ENCODE results near the gene SHBG.
"Not testable (repeated sequence)": the region's sequence is repeated elsewhere in the genome, so short reads cannot be mapped to it uniquely, and the experiment has no call there.

The SHBG gene, protein sequence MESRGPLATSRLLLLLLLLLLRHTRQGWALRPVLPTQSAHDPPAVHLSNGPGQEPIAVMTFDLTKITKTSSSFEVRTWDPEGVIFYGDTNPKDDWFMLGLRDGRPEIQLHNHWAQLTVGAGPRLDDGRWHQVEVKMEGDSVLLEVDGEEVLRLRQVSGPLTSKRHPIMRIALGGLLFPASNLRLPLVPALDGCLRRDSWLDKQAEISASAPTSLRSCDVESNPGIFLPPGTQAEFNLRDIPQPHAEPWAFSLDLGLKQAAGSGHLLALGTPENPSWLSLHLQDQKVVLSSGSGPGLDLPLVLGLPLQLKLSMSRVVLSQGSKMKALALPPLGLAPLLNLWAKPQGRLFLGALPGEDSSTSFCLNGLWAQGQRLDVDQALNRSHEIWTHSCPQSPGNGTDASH
- 0 to 0.04 reads per million in 2 donors for total RNA-seq

DNA sequence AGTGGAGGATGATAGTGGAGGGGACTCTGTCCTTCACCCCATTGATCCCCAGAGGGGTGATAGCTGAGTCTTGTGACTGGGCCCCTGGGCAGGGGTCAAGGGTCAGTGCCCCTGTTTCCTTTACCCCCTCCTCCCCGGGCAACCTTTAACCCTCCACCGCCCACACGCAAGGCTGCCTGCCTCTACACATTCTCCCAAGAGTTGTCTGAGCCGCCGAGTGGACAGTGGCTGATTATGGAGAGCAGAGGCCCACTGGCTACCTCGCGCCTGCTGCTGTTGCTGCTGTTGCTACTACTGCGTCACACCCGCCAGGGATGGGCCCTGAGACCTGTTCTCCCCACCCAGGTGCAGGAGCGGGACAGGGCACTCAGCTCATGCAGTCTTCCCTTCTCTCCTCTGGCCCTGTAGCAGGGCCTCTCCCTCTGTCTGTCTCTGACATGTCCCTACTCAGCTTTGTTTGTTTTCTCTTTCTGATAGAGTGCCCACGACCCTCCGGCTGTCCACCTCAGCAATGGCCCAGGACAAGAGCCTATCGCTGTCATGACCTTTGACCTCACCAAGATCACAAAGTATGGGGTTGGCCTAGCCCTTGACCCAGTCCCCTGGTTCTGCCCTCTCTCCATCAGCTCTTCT lies at the start of gene SHBG:
SHBG (plus strand) TSS at position 197 of the 633 bp plus-strand sequence; CDS start at position 235, 38 bp downstream.
- DNase-seq = no peak

DNA sequence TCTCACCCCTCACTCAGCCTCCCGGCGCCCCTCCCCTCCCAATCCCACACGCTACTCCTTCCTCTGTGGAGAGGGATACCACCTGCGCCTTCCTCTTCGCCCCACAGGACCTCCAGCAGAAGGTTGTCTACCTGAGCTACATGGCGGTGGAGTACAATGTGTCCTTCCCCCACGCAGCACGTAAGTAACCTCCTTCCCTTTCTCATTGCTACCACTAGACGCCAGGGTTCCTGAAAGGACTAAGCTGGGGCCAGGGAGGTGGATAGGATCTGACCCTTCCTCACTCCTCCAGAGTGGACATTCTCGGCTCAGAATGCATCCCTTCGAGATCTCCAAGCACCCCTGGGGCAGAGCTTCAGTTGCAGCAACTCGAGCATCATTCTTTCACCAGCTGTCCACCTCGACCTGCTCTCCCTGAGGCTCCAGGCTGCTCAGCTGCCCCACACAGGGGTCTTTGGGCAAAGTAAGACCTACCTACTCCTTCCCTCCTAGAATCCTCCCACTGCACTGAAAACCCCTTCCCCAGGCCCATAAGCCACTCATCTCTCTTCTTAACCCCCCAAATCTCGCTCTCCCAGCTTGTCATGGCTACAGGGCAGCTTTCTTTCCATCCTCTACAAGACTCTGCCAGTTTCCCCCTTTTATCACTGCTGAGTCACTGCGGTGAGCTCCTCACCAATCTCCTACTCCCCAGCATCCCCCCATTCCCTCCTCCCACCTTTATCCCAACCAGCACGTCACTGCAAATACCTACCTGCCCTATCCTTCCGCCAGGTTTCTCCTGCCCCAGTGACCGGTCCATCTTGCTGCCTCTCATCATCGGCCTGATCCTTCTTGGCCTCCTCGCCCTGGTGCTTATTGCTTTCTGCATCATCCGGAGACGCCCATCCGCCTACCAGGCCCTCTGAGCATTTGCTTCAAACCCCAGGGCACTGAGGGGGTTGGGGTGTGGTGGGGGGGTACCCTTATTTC lies 49.0 kb upstream of the SHBG start:
- DNase-seq = no peak

DNA sequence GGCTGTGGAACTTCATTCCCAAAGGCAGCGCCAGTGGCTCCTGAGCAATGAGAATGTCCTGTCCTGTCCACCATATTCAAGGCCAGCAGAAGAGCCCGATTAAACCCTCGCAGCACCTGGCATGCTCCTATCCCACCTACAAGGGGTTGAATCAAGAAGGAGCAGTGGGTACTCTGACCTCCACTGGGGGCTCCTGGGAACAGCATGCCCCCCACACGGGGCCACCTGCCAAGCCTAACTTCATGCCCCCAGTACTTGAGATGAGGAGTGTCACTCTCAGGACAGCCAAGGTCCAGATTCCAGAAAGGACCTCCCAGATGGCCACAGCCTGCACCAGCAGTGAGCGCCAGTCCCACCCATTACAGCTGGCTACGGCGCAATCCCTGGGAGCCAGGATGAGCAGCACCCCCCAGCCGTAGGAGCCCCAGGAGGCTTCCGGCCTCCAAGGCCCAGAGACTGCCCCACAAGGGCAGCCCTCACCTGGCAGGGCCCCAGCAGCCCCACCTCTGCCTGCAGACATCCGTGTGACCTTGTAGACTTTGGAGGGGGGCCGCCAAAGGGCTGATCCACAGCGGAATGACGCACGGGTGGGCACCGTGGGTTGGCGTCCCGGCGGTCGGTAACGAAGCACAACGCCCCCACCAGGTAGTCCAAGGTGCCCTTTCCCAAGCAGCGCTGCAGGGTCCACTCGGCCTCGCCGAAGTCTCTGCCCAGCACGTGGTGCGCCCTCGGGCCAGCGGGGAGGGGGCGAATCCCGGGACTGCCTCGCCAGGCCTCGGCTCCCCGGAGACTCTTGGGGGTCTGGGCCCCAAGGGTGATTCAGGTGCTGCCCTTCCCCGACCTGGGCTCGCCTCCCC lies 47.3 kb upstream of the SHBG start:
- DNase-seq = no peak

DNA sequence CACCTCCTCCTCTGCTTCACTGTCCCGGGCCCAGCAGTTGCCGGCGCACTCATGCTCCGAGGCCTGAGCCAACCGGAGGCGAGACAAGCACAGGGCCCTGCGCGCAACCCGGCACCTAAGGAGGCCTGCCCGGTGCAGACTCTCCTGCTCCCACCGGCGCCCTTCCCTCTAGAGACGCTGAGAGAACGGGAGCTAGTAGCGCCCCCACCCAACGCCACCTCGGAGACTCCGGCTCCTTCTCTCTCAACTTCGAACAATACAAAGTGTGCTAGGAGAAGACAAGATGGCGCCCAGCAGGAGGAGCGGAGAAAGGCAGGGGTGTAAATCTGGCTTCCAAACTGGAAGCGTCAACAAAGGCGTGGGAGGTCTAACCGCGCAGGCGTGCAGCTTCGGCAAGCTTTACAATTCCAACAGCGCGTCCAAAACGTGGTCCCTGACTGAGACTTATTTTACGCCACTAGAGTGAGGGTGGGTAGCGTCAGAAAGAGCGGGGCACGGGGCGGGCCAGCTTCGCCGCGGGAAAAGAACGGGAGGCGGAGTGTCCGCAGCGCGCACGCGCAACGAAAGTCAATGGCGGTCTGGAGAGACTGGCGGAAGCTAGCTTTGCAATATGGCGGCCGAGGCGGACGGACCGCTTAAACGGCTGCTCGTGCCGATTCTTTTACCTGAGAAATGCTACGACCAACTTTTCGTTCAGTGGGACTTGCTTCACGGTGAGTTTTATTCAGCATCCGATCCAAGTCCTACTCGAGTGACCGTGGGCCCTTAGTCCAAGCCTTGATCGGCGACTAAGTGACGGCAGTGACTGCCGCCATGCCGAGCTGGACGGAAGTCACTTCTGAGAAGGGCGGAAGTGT lies 46.5 kb upstream of the SHBG start, which contains the start of gene MPDU1:
MPDU1 (plus strand) TSS at position 600 of the 857 bp plus-strand sequence; CDS start at position 611, 11 bp downstream.
- DNase-seq = peak; percentile 88

DNA sequence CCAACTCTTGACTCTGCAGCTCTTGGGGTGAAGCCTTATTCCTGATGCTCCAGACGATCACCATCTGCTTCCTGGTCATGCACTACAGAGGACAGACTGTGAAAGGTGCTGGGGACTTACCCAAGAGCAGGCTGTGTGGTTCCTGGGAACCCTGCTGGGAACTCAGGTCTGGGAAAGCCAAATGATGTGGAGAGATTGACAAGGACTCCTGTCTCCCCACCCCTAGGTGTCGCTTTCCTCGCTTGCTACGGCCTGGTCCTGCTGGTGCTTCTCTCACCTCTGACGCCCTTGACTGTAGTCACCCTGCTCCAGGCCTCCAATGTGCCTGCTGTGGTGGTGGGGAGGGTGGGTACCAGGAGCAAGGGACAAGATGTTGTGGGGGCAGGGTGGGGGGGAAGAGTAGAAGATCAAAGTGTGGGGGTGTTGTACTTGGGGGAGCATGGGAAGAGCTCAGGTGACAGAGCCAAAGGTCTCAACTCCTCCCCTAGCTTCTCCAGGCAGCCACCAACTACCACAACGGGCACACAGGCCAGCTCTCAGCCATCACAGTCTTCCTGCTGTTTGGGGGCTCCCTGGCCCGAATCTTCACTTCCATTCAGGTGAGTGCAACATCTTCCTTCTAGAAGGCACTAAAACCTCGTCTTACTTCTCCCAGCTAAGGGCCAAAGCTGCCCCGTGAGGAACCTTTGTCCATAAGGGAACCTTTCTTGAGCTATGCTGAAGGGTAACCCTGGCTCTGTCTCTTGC lies 43.1 kb upstream of the SHBG start:
- DNase-seq = no peak

DNA sequence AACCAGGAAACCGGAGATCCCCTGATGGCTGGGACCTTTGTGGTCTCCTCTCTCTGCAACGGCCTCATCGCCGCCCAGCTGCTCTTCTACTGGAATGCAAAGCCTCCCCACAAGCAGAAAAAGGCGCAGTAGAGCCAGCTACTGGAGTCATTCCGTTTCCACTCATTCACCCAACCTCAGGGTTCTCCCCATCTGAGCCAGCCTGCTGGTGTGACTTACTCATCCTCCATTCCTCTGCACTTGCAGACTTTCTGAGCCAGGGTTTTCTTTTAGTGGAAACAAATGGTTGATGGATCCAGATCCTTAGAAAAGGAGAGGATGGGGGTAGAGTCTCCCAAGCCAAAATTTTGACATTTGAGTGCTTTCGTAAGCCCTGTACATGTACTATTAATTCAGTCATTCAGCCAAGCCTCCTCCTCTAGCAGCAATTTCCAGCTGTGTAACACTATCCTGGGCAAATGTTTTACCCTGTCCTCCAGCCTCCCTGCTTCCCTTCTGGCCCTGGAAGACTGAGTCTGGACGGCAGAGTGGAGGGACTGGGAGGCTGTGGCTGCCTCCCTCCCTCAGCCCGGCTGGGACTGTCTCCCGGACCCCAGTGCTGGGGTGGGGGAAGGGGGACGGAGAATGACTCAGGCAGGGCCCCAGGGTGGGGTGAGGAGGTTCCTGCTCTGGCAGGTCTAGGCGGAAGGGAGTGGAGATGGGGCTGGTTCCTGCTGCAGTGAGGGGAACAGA lies 42.3 kb upstream of the SHBG start:
- DNase-seq = no peak

DNA sequence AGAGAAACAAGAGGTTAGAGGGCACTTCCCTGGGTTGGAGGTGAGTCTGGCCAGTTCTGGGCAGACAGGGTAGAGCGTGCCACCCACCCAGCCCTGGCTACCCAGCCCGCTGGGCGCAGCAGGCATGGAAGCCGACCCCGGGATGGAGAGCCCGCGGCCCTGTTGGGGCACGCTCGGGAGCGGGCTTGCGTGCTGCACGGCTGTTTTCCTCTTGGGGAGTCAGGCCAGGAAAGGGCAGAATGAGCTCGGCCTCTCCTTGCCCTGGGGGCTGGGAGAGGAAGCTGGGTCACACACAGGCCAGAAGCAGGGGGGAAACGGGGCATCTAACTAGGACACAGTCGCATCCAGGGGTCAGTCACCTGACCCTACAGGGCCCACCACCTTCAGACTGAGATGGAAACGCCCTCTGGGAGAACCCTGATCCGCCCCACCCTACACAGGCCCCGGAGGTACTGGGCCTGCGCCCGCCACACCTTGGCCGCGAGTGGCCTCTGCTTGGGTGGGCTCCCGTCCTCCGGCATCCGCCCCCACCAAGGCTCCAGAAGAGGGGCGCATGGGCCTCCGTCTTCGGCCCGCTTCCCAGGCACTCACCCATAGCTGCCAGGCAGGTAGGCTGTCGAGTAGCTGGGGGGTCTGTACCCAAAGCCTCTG lies 41.3 kb upstream of the SHBG start:
- no peak for DNase-seq

DNA sequence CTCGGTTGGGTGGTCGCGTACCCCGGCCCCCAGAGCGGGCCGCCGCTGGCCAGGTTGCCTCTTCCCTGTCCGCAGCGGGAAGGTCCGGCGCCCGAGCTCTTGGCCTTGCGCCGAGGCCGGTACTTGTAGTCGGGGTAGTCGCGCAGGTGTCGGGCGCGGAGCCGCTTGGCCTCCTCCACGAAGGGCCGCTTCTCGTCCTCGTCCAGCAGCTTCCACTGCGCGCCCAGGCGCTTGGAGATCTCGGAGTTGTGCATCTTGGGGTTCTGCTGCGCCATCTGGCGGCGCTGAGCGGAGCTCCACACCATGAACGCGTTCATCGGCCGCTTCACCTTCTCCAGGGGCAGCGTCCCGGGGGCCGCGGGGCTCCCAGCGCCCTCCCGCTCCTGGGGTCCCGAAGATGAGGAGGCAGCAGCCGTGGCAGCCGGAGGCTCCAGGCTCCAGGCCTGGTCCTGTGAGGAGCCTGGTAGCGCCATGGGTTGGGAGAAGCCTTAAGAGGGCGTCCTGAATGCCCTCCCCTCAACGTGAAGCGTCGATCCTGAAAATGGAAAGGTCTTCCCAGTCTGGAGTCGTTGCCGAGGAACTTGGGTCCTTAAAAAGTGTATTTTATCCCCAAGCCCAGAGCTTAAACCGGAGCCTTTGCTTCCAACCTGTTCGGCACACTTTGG lies 40.6 kb upstream of the SHBG start:
- peak; percentile 24 for DNase-seq

DNA sequence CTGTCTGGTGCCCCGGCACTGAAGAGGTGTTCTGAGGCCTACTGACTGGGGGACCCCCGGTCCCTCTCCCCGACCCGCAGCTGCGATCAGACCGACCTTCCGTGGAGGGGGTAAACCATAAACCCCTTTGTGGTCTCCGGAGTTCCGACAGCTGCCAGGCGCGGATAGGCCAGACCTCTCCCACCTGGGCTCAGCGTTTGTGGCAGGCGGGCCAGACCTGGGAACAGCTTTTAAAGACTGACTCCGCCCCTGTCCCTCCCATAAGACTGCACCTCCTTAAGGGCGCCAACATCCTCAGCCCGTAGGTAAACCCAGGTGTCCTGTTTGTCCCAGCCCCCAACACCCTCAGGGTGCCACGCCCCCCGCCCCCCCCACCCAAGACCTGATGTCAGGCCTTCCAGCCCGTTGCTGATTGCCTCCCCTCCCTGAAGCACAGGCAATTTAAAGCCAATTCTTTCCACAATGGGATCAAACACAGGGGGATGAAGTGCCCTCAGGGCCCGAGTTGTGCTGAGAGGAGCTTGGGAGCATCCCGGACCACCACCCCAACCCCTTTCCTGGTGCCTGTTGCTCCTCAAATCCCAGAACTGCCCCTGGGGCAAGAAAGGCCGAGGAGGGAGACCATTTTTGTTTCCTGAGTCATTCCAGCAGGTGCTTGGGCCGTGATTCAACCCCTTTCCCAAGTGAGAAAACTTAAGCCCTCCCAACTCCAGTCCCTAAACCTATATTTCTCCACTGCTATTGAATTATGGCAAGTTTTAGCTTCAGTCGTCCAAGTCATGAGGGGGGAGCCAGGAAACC lies 39.8 kb upstream of the SHBG start, which contains the start of gene SOX15:
SOX15 (minus strand) TSS at position 204 of the 801 bp plus-strand sequence. CDS start 418 bp downstream, outside the sequence.
- no peak for DNase-seq

DNA sequence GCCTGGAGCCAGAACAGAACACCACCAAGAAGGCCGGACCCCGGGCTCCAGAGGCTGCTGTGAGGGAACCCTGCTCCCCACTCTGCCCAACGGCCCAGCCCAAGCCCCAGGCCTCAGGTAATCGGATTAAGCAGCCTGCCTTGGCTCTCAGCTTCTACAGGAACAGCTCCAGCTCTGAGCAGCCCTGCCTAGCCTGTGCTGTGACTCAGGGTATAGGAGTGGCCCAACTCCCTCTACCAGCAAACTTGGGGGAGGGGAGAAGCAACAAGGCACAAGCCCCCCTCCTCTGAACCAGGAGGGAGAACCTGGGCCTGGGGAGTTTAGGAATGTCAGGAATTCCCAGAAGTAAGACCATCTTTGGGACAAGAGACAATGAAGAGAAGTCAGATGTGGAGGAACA lies 39.2 kb upstream of the SHBG start:
- DNase-seq = no peak

DNA sequence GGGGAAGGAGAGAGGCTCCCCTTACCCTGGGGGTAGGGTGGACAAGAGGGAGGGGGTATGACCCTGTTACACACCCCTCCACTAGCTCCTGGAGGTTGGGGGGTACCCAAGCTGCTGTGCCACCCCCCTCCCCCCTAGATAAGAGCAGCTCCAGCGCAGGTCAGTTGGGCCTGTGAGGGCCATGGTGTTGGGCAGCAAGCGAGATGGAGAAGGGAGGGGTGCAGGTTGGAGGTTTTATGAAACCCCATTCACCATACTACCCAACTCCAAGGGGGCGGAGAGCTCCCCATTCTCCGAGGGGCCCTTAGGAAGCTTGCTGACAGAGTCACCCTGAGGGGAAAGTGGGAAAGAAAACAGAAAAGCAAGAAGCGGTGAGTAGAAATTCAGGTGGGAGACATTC lies 38.3 kb upstream of the SHBG start:
- no peak for DNase-seq

DNA sequence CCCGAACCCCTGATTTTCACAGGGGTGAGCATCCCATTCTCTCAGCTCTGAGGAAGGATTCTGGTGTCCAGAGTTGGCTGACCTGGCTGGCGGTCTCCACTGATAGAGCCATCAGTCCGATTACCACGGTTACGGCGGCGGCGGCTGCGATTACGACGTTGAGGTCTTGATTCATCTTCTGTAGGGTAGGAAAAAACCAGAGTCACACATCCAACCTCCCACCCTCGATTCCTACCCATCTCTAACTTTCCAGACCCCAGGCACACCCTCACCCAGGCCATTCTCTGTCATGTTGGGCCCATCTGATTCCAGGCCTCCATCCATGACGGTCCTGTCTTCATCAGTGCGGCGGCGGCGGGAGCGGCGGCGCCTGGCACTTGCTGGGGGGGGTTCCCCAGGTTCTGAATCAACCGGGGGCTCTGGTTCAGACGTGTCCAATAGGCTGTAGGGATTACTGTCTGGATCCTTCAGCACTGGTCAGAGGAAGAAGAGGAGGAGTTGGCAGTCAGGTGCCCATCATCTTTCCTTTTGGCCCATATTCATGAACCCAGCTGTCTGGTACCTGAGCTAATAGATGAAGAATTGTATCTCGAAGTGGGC lies 37.4 kb upstream of the SHBG start:
- DNase-seq = no peak

DNA sequence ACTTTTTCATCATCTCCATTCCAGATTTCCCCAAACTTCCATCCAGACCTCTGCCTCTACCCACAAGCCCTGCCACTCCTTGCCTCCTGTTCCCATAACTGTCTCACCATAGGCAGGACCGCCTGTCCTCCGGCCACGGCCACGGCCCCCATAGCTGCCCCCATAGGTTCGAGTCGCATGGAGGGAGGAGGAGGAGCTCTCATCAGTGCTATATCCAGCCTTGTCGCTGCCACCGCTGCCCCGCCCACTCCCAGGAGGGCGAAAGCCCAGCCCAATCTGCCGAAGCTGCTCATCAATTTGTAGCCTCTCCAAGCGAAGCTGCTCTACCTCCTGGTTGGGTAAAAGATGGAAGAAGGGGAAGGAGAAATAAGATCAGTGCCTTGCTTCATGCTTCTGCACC lies 36.6 kb upstream of the SHBG start:
- DNase-seq = no peak

DNA sequence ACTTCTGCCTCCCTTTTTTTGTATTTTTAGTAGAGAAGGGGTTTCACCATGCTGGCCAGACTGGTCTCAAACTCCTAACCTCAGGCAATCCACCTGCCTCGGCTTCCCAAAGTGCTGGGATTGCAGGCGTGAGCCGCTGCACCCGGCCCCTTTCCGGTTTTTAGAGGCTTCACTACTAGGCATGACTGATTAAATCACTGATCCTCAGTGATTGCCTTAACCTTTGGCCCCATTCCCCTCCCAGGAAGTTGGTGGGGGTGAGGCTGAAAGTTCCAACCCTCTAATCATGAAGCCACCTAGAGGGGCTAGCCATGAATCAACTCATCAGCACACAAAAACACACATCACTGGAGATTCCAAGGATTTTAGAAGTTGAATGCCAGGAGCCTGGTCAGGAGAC lies 32.4 kb upstream of the SHBG start:
- DNase-seq = not testable (repeated sequence)

DNA sequence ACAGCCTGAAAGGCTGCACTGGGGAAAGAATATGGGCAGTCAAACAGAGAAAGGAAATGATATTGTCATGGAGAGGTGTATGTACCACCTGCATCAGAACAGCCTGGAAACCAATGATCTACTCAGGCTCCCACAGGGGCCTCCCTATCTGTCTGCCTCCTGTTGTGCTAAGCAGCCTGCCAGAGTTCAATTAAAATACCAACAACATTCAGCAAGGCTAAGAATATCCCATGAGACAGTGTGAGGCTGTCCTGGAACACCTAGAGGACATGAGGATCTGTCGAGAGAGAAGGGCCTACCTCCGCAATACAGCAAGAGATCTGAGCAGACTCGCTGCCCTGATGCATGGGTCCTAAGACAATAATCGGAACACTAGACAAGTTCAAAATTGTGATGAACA lies 23.7 kb upstream of the SHBG start:
- no peak for DNase-seq

DNA sequence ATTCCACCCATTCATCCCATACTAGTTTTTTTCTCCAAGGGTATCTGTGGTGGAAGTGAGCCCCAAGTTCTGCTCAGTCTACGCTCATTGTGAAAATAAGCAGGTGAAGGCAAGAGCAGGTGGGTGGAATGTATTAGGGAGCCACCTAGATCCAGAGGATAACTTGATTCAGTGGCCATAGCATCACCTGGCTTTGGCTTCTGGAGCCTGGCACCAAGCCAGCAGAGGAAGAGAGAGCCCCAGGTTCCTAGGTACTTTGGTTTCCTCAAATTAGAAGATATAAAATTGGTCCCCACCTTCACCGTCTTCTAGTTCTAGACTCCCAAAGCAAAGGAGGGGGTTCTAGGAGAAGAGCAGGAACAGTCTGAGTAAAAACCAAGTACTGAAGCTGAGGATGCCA lies 19.3 kb upstream of the SHBG start:
- DNase-seq = no peak
